ENCODE data around the gene ATP9A. TPM values are rescaled to one million over a fixed set of nuclear protein-coding genes. Genes with fewer than 3 reads are reported as not detected.

ATP9A gene
- total and polyA plus RNA-seq, 2 of the 8 experiments (the other 6 are each of a cell fraction or from before 2014, with no cell fraction given) = 5.0 to 6.4 TPM

- Histone ChIP-seq H3K4me2 (ENCODE audit: insufficient read depth in 1 of 2, low read depth in 2 of 2, low read length in 2 of 2) (no peak overlapping the region), H3K23me2 (ENCODE audit: low read depth, low read length) (no peaks in the 10 kb centered on the region), H3K79me1 (ENCODE audit: low read depth, low read length) (no peaks in the 10 kb centered on the region), H2BK12ac (ENCODE audit: low read depth, low read length) (no peak overlapping the region), H3K4me3 (ENCODE audit: extremely low read depth in 1 of 4, insufficient read depth in 2 of 4, low read depth in 3 of 4, low read length in 4 of 4) (no peak overlapping the region), H3K27ac (ENCODE audit: low read depth, low read length) (no peak overlapping the region), H3K23ac (ENCODE audit: insufficient read length) (no peak overlapping the region), H2AK5ac (ENCODE audit: low read depth, low read length) (no peak overlapping the region), H3K36me3 (ENCODE audit: control insufficient read depth in 2 of 4, insufficient read depth in 4 of 4, low read length in 3 of 4) (no peaks in the 10 kb centered on the region), H2AFZ (ENCODE audit: low read length) (no peak overlapping the region), H3K4me1 (replicated peaks in 1 of 4; ENCODE audit: control insufficient read depth in 3 of 4, insufficient read depth in 4 of 4, low read length in 3 of 4) (0 out of 7 replicates have a peak, but pooled peaks cover 0 to 2% (median 0%) of the 10 kb centered on the region in 4 experiments), H2BK120ac (replicated peaks; ENCODE audit: low read depth, low read length) (no peak overlapping the region), H4K5ac (ENCODE audit: insufficient read length, low read depth, low read length) (no peak overlapping the region), H3K56ac (replicated peaks; ENCODE audit: insufficient read length, low read depth, low read length) (no peak overlapping the region), H3K9ac (replicated peaks in 1 of 4; ENCODE audit: extremely low read depth in 1 of 4, low read depth in 3 of 4, low read length in 3 of 4) (peak overlapping the region in 1 of 4 experiments; percentile 41; a peak in 1 of 7 replicates), H2BK20ac (ENCODE audit: low read length) (no peak overlapping the region), H3K18ac (ENCODE audit: extremely low read depth, low read length) (no peak overlapping the region), H4K20me1 (replicated peaks in 1 of 2; ENCODE audit: control insufficient read depth in 1 of 2, insufficient read depth in 2 of 2, low read length in 2 of 2) (no peaks in the 10 kb centered on the region), H2BK5ac (ENCODE audit: low read depth, low read length) (no peak overlapping the region), H4K8ac (ENCODE audit: extremely low read depth, insufficient read depth, low read length) (no peak overlapping the region), H3K9me3 (ENCODE audit: insufficient read depth in 2 of 2, low read depth in 1 of 2, low read length in 1 of 2) (no peaks in the 10 kb centered on the region; a peak in 1 of 4 replicates), H3K79me2 (ENCODE audit: control insufficient read depth in 1 of 2, insufficient read depth in 2 of 2, low read length in 2 of 2) (no peaks in the 10 kb centered on the region), H3K14ac (ENCODE audit: insufficient read length) (no peak overlapping the region), H4K91ac (replicated peaks; ENCODE audit: insufficient read length, low read length) (no peak overlapping the region), H3K27me3 (replicated peaks in 1 of 4; ENCODE audit: control insufficient read depth in 3 of 4, extremely low read depth in 1 of 4, insufficient read depth in 3 of 4, low read length in 3 of 4) (no peaks in the 10 kb centered on the region), H3K4ac (replicated peaks; ENCODE audit: insufficient read length, low read depth, low read length) (no peak overlapping the region), H2BK15ac (ENCODE audit: low read length) (no peak overlapping the region)
- FAIRE-seq (no peak), DNase-seq (ENCODE audit: low read depth in 1 of 2, low spot score in 2 of 2) (no peak)
- POLR2A ChIA-PET (ENCODE audit: partially characterized antibody) = interaction anchor here (0.6 to 0.9 kb wide), 2 partner anchors 14 to 317 kb away, joined by 3 read pairs; no protein-coding TSS in a partner anchor
- TF ChIP-seq SUZ12 (IDR thresholded peaks at IDR 0.05; ENCODE audit: low read length) (no peak), GABPA (IDR thresholded peaks at IDR 0.05; ENCODE audit: borderline replicate concordance, insufficient read depth, low read length) (no peak), ZNF274 (IDR thresholded peaks at IDR 0.05; ENCODE audit: borderline replicate concordance, extremely low read depth, low read length) (no peak), CHD1 (IDR thresholded peaks at IDR 0.05; ENCODE audit: low read depth, low read length) (no peak)
- CTCF ChIA-PET (ENCODE audit: partially characterized antibody) = interaction anchor here (0.9 to 1.6 kb wide), 3 partner anchors 8 to 59 kb away, joined by 3 read pairs; partner anchors contain the start of gene ATP9A
- WGBS, 2 experiments (ENCODE audit: extremely low coverage in 1 of 2, insufficient coverage in 1 of 2, insufficient read length in 1 of 2, insufficient replicate concordance in 2 of 2, low coverage in 1 of 2, low lambda C conversion rate in 2 of 2, missing lambda C conversion rate in 1 of 2) = 87% methylated on average over 14 of the region's 14 CpGs; no CpG with 5 or more reads in 1 of the 2 experiments
Observed at GRCh38 chr20:51759769-51760510, 8.2 kb downstream of the ATP9A start.

All from H1 (cell line).